Neural cell (in vitro differentiated cells): ENCODE results near the gene RPL22. TPM values are rescaled to one million over a fixed set of nuclear protein-coding genes. Genes with fewer than 3 reads are reported as not detected.

Experiments
- H2AFZ ChIP-seq: fragments of 200-600, 300-800 bp; sonication (generic), shearing (Covaris generic); 2 replicates; pipeline ENCODE4 v1.6.0; 2014; ENCODE audit warnings: low read depth, mild to moderate bottlenecking, antibody characterized with exemption, low read length, moderate library complexity
- H3F3A ChIP-seq: fragments of 200-600 bp; shearing (Covaris generic); 2 replicates; pipeline ENCODE4 v1.6.1; 2016; ENCODE audit warnings: mild to moderate bottlenecking, moderate library complexity, mixed read lengths, antibody characterized with exemption, low read length; ENCODE audit not compliant: insufficient read depth, poor library complexity, severe bottlenecking
- H3K27ac ChIP-seq: fragments of 200-600, 300-800 bp; sonication (generic), shearing (Covaris generic); 2 replicates; pipeline ENCODE4 v1.5.1; 2014; ENCODE audit warnings: mild to moderate bottlenecking, low read length, moderate library complexity
- H3K27me3 ChIP-seq: fragments of 300-800, 200-600 bp; sonication (generic), shearing (Covaris generic); 2 replicates; pipeline ENCODE4 v1.6.0; 2014; ENCODE audit warnings: mild to moderate bottlenecking, low read depth, low read length, moderate library complexity; ENCODE audit not compliant: insufficient read depth
- H3K36me3 ChIP-seq: fragments of 300-800, 200-600 bp; sonication (generic), shearing (Covaris generic); 2 replicates; pipeline ENCODE4 v1.5.1; 2014; ENCODE audit warnings: mild to moderate bottlenecking, antibody characterized with exemption, low read length, moderate library complexity; ENCODE audit not compliant: insufficient read depth
- H3K4me2 ChIP-seq: fragments of 300-800, 200-600 bp; sonication (generic), shearing (Covaris generic); 2 replicates; pipeline ENCODE4 v1.6.0; 2014; ENCODE audit warnings: mild to moderate bottlenecking, low read length
- H3K4me3 ChIP-seq: fragments of 300-800, 200-600 bp; sonication (generic), shearing (Covaris generic); 2 replicates; pipeline ENCODE4 v1.5.1; 2014; ENCODE audit warnings: mild to moderate bottlenecking, low read length, moderate library complexity
- H3K79me2 ChIP-seq: fragments of 200-600 bp; shearing (Covaris generic); replicated peaks from 2 replicates; pipeline ENCODE4 v1.6.0; 2014; ENCODE audit warnings: mild to moderate bottlenecking, low read length, moderate library complexity; ENCODE audit not compliant: insufficient read depth
- H3K9ac ChIP-seq: fragments of 300-800, 200-600 bp; sonication (generic), shearing (Covaris generic); 2 replicates; pipeline ENCODE4 v1.6.1; 2016; ENCODE audit warnings: mild to moderate bottlenecking, low read length, mixed read lengths
- H3K9me2 ChIP-seq: fragments of 200-600 bp; shearing (Covaris generic); 2 replicates; pipeline ENCODE4 v1.6.1; 2016; ENCODE audit warnings: mild to moderate bottlenecking, low read length, mixed read lengths; ENCODE audit not compliant: insufficient read depth
- H3K9me3 ChIP-seq: fragments of 200-600, 300-800 bp; sonication (generic), shearing (Covaris generic); 2 replicates; pipeline ENCODE4 v1.6.1; 2016; ENCODE audit warnings: mild to moderate bottlenecking, mixed run types, low read length, moderate library complexity, mixed read lengths
- H4K20me1 ChIP-seq: fragments of 200-600 bp; shearing (Covaris generic); 2 replicates; pipeline ENCODE4 v1.6.1; 2016; ENCODE audit warnings: mild to moderate bottlenecking, mixed run types; ENCODE audit not compliant: insufficient read depth
- CTCF ChIP-seq: fragments of 450-650 bp; IDR thresholded peaks from 2 replicates; pipeline ENCODE4 v1.5.1; 2014; ENCODE audit warnings: antibody characterized with exemption, mild to moderate bottlenecking, moderate library complexity; ENCODE audit not compliant: poor library complexity, severe bottlenecking
- EP300 ChIP-seq: fragments of 450-650 bp; conservative IDR thresholded peaks from 2 replicates; pipeline ENCODE4 v1.6.1; 2014; ENCODE audit warnings: antibody characterized with exemption, mild to moderate bottlenecking, moderate library complexity; ENCODE audit not compliant: poor library complexity, severe bottlenecking
- EZH2 ChIP-seq: fragments of 200-600, 300-800 bp; shearing (Covaris generic), sonication (generic); IDR thresholded peaks from 2 replicates; pipeline ENCODE4 v1.6.1; 2014; ENCODE audit warnings: antibody characterized with exemption, low read length, borderline replicate concordance, mild to moderate bottlenecking; ENCODE audit not compliant: insufficient read depth, poor library complexity, severe bottlenecking
- MXI1 ChIP-seq: fragments of 450-650 bp; conservative IDR thresholded peaks from 2 replicates; pipeline ENCODE4 v1.6.1; 2014; ENCODE audit warnings: antibody characterized with exemption, mild to moderate bottlenecking; ENCODE audit not compliant: poor library complexity, severe bottlenecking
- POLR2AphosphoS5 ChIP-seq: IDR thresholded peaks from 2 replicates; pipeline ENCODE4 v1.6.1; 2012
- RAD21 ChIP-seq: fragments of 450-650 bp; conservative IDR thresholded peaks from 2 replicates; pipeline ENCODE4 v1.6.1; 2014; ENCODE audit warnings: antibody characterized with exemption, mild to moderate bottlenecking, moderate library complexity
- REST ChIP-seq: IDR thresholded peaks from 2 replicates; pipeline ENCODE4 v1.6.1; 2012; ENCODE audit warnings: borderline replicate concordance
- SMC3 ChIP-seq: fragments of 450-650 bp; conservative IDR thresholded peaks from 2 replicates; pipeline ENCODE4 v1.6.1; 2014; ENCODE audit warnings: antibody characterized with exemption, mild to moderate bottlenecking, moderate library complexity; ENCODE audit not compliant: poor library complexity
- TAF1 ChIP-seq: IDR thresholded peaks from 2 replicates; pipeline ENCODE4 v1.6.1; 2012; ENCODE audit warnings: low read depth
- polyA plus RNA-seq: library from polyadenylated mRNA; depleted of rRNA; stranded (reverse); fragments of >200 nt; gene quantifications from 2 replicates; pipeline ENCODE4 v1.2.3, GENCODE V29; 2014

Gene RPL22
- polyA plus RNA-seq, 1 donor from 2014 or later = 294 TPM

- no peak overlapping the region for H3K9ac ChIP-seq
- H3K27ac ChIP-seq = no peak overlapping the region
- H4K20me1 ChIP-seq = no peaks in the 10 kb centered on the region
- H3K4me3 ChIP-seq = no peak overlapping the region
- TF ChIP-seq TAF1 (no peak), EZH2 (no peak), RAD21 (no peak), EP300 (no peak), SMC3 (no peak), CTCF (no peak), POLR2AphosphoS5 (no peak), REST (no peak), MXI1 (no peak)
- H3K4me2 ChIP-seq = no peak overlapping the region
- H2AFZ ChIP-seq = no peak overlapping the region
- H3K9me2 ChIP-seq = no peaks in the 10 kb centered on the region
- no peaks in the 10 kb centered on the region for H3K27me3 ChIP-seq
- no peaks in the 10 kb centered on the region for H3F3A ChIP-seq
- no peaks in the 10 kb centered on the region for H3K9me3 ChIP-seq
- H3K79me2 ChIP-seq = no peaks in the 10 kb centered on the region
- no peaks in the 10 kb centered on the region for H3K36me3 ChIP-seq
These were observed 59.0 kb downstream of the RPL22 start for GRCh38 chr1:6140413-6140812.

GRCh38 chr1:6137758-6138157 lies 61.6 kb downstream of the RPL22 start:
- TF ChIP-seq EZH2 (no peak), MXI1 (no peak), EP300 (no peak), TAF1 (no peak), REST (no peak), RAD21 (no peak), SMC3 (no peak), POLR2AphosphoS5 (no peak), CTCF (no peak)
- no peaks in the 10 kb centered on the region for H3F3A ChIP-seq
- no peak overlapping the region for H3K27ac ChIP-seq
- H4K20me1 ChIP-seq = no peaks in the 10 kb centered on the region
- H3K27me3 ChIP-seq = no peaks in the 10 kb centered on the region
- no peaks in the 10 kb centered on the region for H3K79me2 ChIP-seq
- no peak overlapping the region for H3K9ac ChIP-seq
- H3K9me3 ChIP-seq = no peaks in the 10 kb centered on the region
- H3K9me2 ChIP-seq = no peaks in the 10 kb centered on the region
- H3K4me3 ChIP-seq = no peak overlapping the region
- H3K36me3 ChIP-seq = no peaks in the 10 kb centered on the region
- no peak overlapping the region for H2AFZ ChIP-seq
- no peak overlapping the region for H3K4me2 ChIP-seq
